CD4-positive, alpha-beta memory T cell (primary cell): ENCODE data around the gene SENP8. TPM values are rescaled to one million over a fixed set of nuclear protein-coding genes. Genes with fewer than 3 reads are reported as not detected.
A peak's percentile ranks its signal among the peaks of the same experiment; 100 is the strongest.

Experiments used
- CTCF ChIA-PET: fragments of 350-600 bp; sonication (Branson Sonifier 250); formaldehyde crosslinking; loops from one replicate; lab custom pipeline; 2021; ENCODE audit warnings: inconsistent platforms; ENCODE audit not compliant: partially characterized antibody; lab: Charles Lee
- POLR2A ChIA-PET: fragments of 350-600 bp; sonication (Branson Sonifier 250); formaldehyde crosslinking; loops from one replicate; lab custom pipeline; 2021; ENCODE audit not compliant: partially characterized antibody; lab: Charles Lee
- DNase-seq, 5 donors: peaks; one replicate each; pipeline versions ENCODE4 v3.0.0 to v3.0.0-alpha.2; 2020 to 2022; ENCODE audit warnings: mixed read lengths in 1 of 5
- H3K27ac ChIP-seq: one replicate; pipeline ENCODE4 v1.7.0; 2013; ENCODE audit warnings: low read depth, low read length
- H3K27me3 ChIP-seq: 2 replicates; pipeline ENCODE4 v1.7.0; 2013; ENCODE audit warnings: mild to moderate bottlenecking, low read length, moderate library complexity; ENCODE audit not compliant: insufficient read depth
- H3K36me3 ChIP-seq: 2 replicates; pipeline ENCODE4 v1.7.0; 2013; ENCODE audit warnings: mild to moderate bottlenecking, low read length, moderate library complexity; ENCODE audit not compliant: insufficient read depth
- H3K4me1 ChIP-seq: 2 replicates; pipeline ENCODE4 v1.7.0; 2013; ENCODE audit warnings: mild to moderate bottlenecking, low read length, moderate library complexity; ENCODE audit not compliant: insufficient read depth
- H3K4me3 ChIP-seq, 2 donors: one replicate each; pipeline ENCODE4 v1.7.0; 2013; ENCODE audit warnings: low read length in 2 of 2, mild to moderate bottlenecking in 1 of 2
- H3K9me3 ChIP-seq, 2 donors: one replicate each; pipeline ENCODE4 v1.7.0; 2013; ENCODE audit warnings: low read length in 2 of 2, control low read depth in 1 of 2; ENCODE audit not compliant: control insufficient read depth in 1 of 2
- H3K27ac Mint-ChIP-seq, 7 donors: one replicate each; pipeline ENCODE4 v1.8.0; 2020 to 2021; ENCODE audit warnings: mixed read lengths in 7 of 7, mild to moderate bottlenecking in 6 of 7, inconsistent platforms in 3 of 7, moderate library complexity in 3 of 7
- H3K27me3 Mint-ChIP-seq, 2 donors: one replicate each; pipeline ENCODE4 v1.8.0; 2020 to 2021; ENCODE audit warnings: mixed read lengths in 2 of 2
- H3K36me3 Mint-ChIP-seq, 2 donors: one replicate each; pipeline ENCODE4 v1.8.0; 2020 to 2021; ENCODE audit warnings: mixed read lengths in 2 of 2, inconsistent platforms in 1 of 2, mild to moderate bottlenecking in 1 of 2
- H3K4me1 Mint-ChIP-seq, 4 donors: one replicate each; pipeline ENCODE4 v1.8.0; 2020 to 2021; ENCODE audit warnings: mixed read lengths in 4 of 4, mild to moderate bottlenecking in 1 of 4
- H3K4me3 Mint-ChIP-seq, 8 donors: one replicate each; pipeline ENCODE4 v1.8.0; 2020 to 2021; ENCODE audit warnings: mixed read lengths in 8 of 8, mild to moderate bottlenecking in 7 of 8, moderate library complexity in 6 of 8, inconsistent platforms in 3 of 8
- H3K9me3 Mint-ChIP-seq, 8 donors: one replicate each; pipeline ENCODE4 v1.8.0; 2020 to 2021; ENCODE audit warnings: mixed read lengths in 8 of 8, mild to moderate bottlenecking in 5 of 8, inconsistent platforms in 3 of 8, moderate library complexity in 1 of 8
- intact Hi-C: fragments of 100-400 bp; cut with micrococcal nuclease; formaldehyde crosslinking; loops from one replicate; pipeline ENCODE4 v1.15.1; 2023
- polyA plus RNA-seq, 2 donors: library from polyadenylated mRNA; unstranded; fragments of 300-500 nt; fragmentation: Illumina TruSeq; gene quantifications; one replicate each; pipeline ENCODE4 v1.2.3, GENCODE V29; 2021
- total RNA-seq, 2 experiments: library from RNA; stranded (reverse); gene quantifications; one replicate each; pipeline ENCODE4 v1.2.3, GENCODE V29; 2021

SENP8 gene
- total and polyA plus RNA-seq, 4 experiments from 2014 or later = 0.69 to 2.6 (median 1.3) TPM

DNA sequence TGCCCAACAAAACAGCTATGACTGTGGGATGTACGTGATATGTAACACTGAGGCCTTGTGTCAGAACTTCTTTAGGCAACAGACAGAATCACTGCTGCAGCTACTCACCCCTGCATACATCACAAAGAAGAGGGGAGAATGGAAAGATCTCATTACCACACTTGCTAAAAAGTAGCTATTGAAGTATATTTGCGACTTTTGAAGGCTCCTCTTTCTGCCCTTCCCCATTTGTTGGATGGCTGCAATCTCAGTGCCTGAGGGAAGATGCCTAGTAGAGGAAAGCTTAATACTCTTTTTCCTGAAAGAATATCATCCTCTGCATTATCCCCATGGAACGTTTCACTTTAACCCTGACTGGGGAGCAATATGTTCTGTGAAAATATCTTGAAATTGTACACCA, 21.9 kb downstream of the SENP8 start:
- Mint-ChIP-seq H3K4me3 (no peak overlapping the region), H3K36me3 (peaks cover 0 to 4% of the 10 kb centered on the region in 2 donors), H3K27me3 (no peaks in the 10 kb centered on the region), H3K4me1 (no peaks in the 10 kb centered on the region), H3K27ac (no peak overlapping the region), H3K9me3 (peaks cover 0 to 2% (median 0%) of the 10 kb centered on the region in 8 donors)
- DNase-seq = no peak
- Histone ChIP-seq H3K4me1 (no peaks in the 10 kb centered on the region), H3K4me3 (no peak overlapping the region), H3K27me3 (no peaks in the 10 kb centered on the region), H3K36me3 (no peaks in the 10 kb centered on the region), H3K27ac (no peak overlapping the region), H3K9me3 (no peaks in the 10 kb centered on the region)
- intact Hi-C loops = no loop called here
- ChIA-PET POLR2A (no interaction called here), CTCF (interaction anchor here (1.1 to 3.2 kb wide), 2 partner anchors 9 to 17 kb away, joined by 3 to 8 read pairs; no protein-coding TSS in a partner anchor)

DNA sequence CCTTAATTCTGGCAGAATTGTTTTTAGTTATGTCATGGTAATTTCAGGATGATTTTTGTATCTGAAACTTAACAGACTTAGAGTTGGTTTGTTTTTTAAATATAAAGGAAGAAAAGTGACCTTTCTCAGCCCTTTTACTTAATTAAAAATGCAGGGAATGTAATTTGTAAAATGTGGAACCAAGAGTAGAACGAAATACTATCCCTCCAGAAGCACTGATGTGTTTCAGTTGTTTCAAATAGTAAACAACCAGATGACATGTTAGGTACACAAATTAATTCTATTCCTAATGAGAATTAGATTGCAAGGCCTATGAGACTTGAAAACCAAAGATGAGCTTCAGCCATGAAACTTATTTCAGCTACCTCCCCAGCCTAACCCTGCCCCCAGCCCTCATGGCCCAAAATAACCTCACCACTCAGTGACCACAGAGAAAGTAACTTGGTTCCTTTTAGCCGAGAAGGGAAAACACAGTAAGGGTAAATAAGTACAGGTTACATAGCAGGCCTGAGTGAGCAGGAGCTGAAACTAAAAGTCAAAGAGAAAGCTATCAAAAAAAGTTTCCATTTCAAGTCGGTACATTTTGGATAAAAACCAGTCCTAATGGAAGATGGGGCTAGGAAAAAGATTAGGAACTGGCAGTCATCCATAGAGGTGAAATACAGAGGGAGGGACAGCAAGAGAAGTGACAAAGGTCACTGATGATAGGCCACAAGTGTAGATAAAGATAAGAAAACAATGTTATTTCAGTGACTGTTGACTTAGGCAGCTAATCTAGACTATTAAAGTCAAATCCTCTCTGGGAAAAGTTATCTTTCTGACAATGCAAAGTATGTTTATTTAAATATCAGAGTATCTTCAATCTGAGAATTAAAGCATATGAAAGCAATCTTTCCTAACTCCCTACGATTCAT, 23.2 kb downstream of the SENP8 start:
- ChIA-PET CTCF (interaction anchor here (0.5 to 3.2 kb wide), 2 partner anchors 11 to 16 kb away, joined by 3 to 8 read pairs; no protein-coding TSS in a partner anchor), POLR2A (no interaction called here)
- H3K9me3 Mint-ChIP-seq = peaks cover 0 to 2% (median 0%) of the 10 kb centered on the region in 8 donors
- Histone ChIP-seq H3K36me3 (no peaks in the 10 kb centered on the region), H3K4me3 (no peak overlapping the region), H3K9me3 (no peaks in the 10 kb centered on the region), H3K27me3 (no peaks in the 10 kb centered on the region), H3K27ac (no peak overlapping the region), H3K4me1 (no peaks in the 10 kb centered on the region)
- intact Hi-C loops = no loop called here
- peaks cover 0 to 3% of the 10 kb centered on the region in 2 donors for H3K27me3 Mint-ChIP-seq
- no peak overlapping the region for H3K4me3 Mint-ChIP-seq
- peak overlapping the region in 2 of 7 donors; percentile 13 to 19 for H3K27ac Mint-ChIP-seq
- no peak for DNase-seq
- no peaks in the 10 kb centered on the region for H3K4me1 Mint-ChIP-seq
- peaks cover 0 to 4% of the 10 kb centered on the region in 2 donors for H3K36me3 Mint-ChIP-seq

DNA sequence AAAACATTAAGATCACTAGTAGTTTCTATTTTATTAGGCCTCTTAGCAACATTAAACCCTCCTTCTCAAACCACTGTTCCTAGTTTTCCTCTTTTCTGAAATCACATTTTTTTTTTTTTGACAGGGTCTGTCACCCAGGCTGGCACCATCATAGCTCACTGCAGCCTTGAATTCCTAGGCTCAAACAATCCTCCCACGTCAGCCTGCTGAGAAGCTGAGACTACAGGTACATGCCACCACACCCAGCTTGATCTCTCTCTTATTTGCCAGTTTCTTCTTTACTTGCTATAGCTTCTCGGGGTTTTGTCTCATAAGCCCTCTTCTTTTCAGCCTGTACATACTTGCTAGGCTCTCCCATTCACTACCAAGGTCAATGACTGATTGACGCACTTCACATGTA, 28.0 kb downstream of the SENP8 start:
- no peak overlapping the region for H3K4me3 Mint-ChIP-seq
- no peaks in the 10 kb centered on the region for H3K36me3 ChIP-seq
- no peak overlapping the region for H3K4me3 ChIP-seq
- intact Hi-C loops = no loop called here
- DNase-seq = no peak
- H3K27ac Mint-ChIP-seq = no peak overlapping the region
- no peaks in the 10 kb centered on the region for H3K4me1 ChIP-seq
- H3K27me3 Mint-ChIP-seq = peaks cover 0 to 3% of the 10 kb centered on the region in 2 donors
- no peaks in the 10 kb centered on the region for H3K9me3 ChIP-seq
- ChIA-PET CTCF (interaction anchor here (3.8 kb wide), 1 partner anchor 11 kb away, joined by 12 read pairs; no protein-coding TSS in a partner anchor), POLR2A (no interaction called here)
- no peaks in the 10 kb centered on the region for H3K36me3 Mint-ChIP-seq
- no peak overlapping the region for H3K27ac ChIP-seq
- no peaks in the 10 kb centered on the region for H3K27me3 ChIP-seq
- H3K4me1 Mint-ChIP-seq = no peaks in the 10 kb centered on the region
- peaks cover 0 to 2% (median 0%) of the 10 kb centered on the region in 8 donors for H3K9me3 Mint-ChIP-seq

DNA sequence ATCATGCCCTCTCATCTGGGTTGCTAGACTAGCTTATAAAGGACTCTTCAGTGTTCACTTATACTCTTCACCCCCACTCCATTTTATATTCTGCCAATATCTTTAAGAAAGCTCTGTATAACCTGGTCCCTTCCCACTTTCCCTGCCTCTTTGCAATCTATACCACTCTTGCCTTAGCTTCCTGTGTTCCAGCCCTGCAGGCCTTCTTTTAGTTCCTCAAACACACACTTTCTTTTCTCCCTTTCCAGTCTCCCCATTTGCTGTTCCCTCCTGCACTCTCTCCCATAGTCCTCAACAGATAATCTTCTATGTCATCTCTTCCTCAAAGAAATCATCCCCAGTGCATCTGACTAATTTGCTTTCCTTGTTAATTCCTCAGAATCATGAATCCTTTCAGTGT, 28.7 kb downstream of the SENP8 start:
- no peak overlapping the region for H3K27ac ChIP-seq
- intact Hi-C loops = no loop called here
- no peaks in the 10 kb centered on the region for H3K4me1 ChIP-seq
- H3K4me3 ChIP-seq = no peak overlapping the region
- Mint-ChIP-seq H3K9me3 (peaks cover 0 to 2% (median 0%) of the 10 kb centered on the region in 8 donors), H3K4me1 (no peaks in the 10 kb centered on the region), H3K4me3 (no peak overlapping the region), H3K27ac (no peak overlapping the region), H3K27me3 (peaks cover 0 to 3% of the 10 kb centered on the region in 2 donors), H3K36me3 (no peaks in the 10 kb centered on the region)
- ChIA-PET POLR2A (no interaction called here), CTCF (interaction anchor here (3.8 kb wide), 1 partner anchor 10 kb away, joined by 12 read pairs; no protein-coding TSS in a partner anchor)
- no peaks in the 10 kb centered on the region for H3K27me3 ChIP-seq
- no peak for DNase-seq
- H3K36me3 ChIP-seq = no peaks in the 10 kb centered on the region
- H3K9me3 ChIP-seq = no peaks in the 10 kb centered on the region

DNA sequence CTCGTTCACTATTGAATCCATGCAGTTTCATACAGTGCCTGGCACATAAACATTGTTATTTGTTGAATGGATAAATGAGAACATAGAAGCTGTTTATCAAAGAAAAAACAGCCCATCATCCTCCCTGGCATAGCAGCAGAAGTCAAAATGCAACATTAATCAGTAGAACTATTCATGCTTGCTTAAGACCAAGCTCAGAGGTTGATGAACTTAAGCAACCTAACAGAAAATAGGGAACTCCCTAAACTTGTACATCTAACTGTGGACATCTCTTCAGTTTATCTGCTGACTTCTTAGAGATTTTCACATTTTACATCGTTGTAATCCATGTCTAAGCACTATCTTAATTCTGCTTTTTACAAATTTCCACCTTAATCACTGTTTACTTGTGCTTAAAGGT, 29.2 kb downstream of the SENP8 start:
- Histone ChIP-seq H3K36me3 (no peaks in the 10 kb centered on the region), H3K4me1 (no peaks in the 10 kb centered on the region), H3K27ac (no peak overlapping the region), H3K4me3 (no peak overlapping the region), H3K27me3 (no peaks in the 10 kb centered on the region), H3K9me3 (no peaks in the 10 kb centered on the region)
- CTCF ChIA-PET = interaction anchor here (3.8 kb wide), 1 partner anchor 9 kb away, joined by 12 read pairs; no protein-coding TSS in a partner anchor
- Mint-ChIP-seq H3K4me1 (no peaks in the 10 kb centered on the region), H3K36me3 (no peaks in the 10 kb centered on the region), H3K9me3 (peaks cover 0 to 2% (median 0%) of the 10 kb centered on the region in 8 donors), H3K27ac (no peak overlapping the region), H3K27me3 (peaks cover 0 to 3% of the 10 kb centered on the region in 2 donors), H3K4me3 (no peak overlapping the region)
- POLR2A ChIA-PET = no interaction called here
- DNase-seq = no peak
- intact Hi-C loops = no loop called here

DNA sequence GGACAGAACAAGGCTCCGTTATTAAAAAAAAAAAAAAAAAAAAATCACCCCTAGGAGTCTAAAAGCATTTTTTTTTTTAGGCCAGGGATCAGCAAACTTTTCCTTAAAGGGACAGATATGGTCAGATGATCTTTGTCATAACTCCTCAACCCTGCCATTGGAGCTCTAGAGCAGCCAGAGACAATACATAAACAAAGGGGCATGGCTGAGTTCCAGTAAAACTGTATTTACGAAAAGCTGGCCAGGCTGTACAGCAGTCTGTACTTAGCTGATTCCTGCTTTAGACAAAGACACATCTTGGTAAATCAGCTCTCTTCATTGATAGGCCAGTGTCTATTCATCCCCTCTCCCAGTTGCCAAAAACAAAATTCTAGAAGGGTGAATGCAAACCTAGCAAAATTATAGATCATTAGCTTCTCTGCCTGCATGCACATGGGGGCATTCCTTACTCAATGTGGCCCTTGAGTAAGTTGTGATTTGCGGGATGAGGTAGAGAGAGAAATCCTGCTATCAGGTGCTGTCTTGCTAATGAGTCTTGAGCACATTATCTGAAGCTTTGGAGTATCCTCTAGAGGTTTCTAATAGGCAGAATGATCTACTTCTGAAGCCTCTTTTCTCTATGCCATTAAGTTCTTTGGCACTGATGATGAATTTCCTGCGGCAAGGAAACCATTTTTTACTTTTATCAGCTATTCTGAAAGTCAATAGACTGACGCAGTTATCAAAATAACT, 35.2 kb downstream of the SENP8 start:
- H3K4me1 Mint-ChIP-seq = peaks cover 0 to 1% (median 0%) of the 10 kb centered on the region in 4 donors
- ChIA-PET POLR2A (no interaction called here), CTCF (interaction anchor here (0.7 to 5.4 kb wide), 7 partner anchors 12 to 410 kb away, joined by 3 to 36 read pairs (median 3); no protein-coding TSS in a partner anchor)
- intact Hi-C loops = no loop called here
- H3K4me3 Mint-ChIP-seq = no peak overlapping the region
- no peaks in the 10 kb centered on the region for H3K9me3 Mint-ChIP-seq
- Histone ChIP-seq H3K4me1 (no peaks in the 10 kb centered on the region), H3K4me3 (no peak overlapping the region), H3K36me3 (no peaks in the 10 kb centered on the region), H3K27me3 (no peaks in the 10 kb centered on the region), H3K27ac (no peak overlapping the region), H3K9me3 (no peaks in the 10 kb centered on the region)
- H3K27me3 Mint-ChIP-seq = no peaks in the 10 kb centered on the region
- peak overlapping the region in 1 of 7 donors; percentile 5 for H3K27ac Mint-ChIP-seq
- no peak for DNase-seq
- no peaks in the 10 kb centered on the region for H3K36me3 Mint-ChIP-seq

DNA sequence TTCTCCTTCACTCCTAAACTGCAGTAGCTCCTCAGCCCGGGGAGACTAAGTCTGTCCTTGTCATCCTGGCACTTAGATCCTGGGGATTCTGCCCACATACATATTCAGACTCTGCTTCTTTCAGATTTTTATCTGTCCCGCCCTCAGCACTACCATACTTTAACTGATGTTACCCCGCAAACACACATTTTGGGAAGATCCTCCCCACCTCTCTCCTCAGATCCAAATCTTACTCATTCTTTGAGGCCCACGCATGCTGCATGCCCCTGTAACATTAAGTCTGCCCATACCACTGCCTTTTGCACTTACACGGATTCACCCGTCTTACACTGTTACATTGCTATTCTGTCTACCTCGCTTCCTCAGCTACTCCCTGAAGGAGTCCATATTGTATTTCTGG, 36.1 kb downstream of the SENP8 start:
- Histone ChIP-seq H3K4me3 (no peak overlapping the region), H3K9me3 (no peaks in the 10 kb centered on the region), H3K27me3 (no peaks in the 10 kb centered on the region), H3K36me3 (no peaks in the 10 kb centered on the region), H3K4me1 (no peaks in the 10 kb centered on the region), H3K27ac (no peak overlapping the region)
- no peak overlapping the region for H3K4me3 Mint-ChIP-seq
- H3K9me3 Mint-ChIP-seq = no peaks in the 10 kb centered on the region
- CTCF ChIA-PET = interaction anchor here (1.4 to 5.4 kb wide), 5 partner anchors 159 to 411 kb away, joined by 3 to 36 read pairs (median 3); no protein-coding TSS in a partner anchor
- H3K4me1 Mint-ChIP-seq = peaks cover 0 to 1% (median 0%) of the 10 kb centered on the region in 4 donors
- intact Hi-C loops = no loop called here
- no peak for DNase-seq
- H3K27me3 Mint-ChIP-seq = peaks cover 0 to 2% of the 10 kb centered on the region in 2 donors
- no peaks in the 10 kb centered on the region for H3K36me3 Mint-ChIP-seq
- peak overlapping the region in 1 of 7 donors; percentile 24 for H3K27ac Mint-ChIP-seq
- POLR2A ChIA-PET = no interaction called here
